Tibial artery (tissue), 4 donors: Measurements from ENCODE around the gene AGFG2.

Experiments used
- DNase-seq, 2 donors: peaks; one replicate each; pipeline ENCODE4 v3.0.0-alpha.2; 2019
- H3K27ac ChIP-seq, 2 donors: fragments of 200-600 bp; sonication (generic) in 1 of 2; 1 replicate in 1 of 2; 2 replicates in 1 of 2; pipeline ENCODE4 v1.5.1; 2018 to 2019; ENCODE audit warnings: mild to moderate bottlenecking in 1 of 2
- H3K27me3 ChIP-seq, 2 donors: fragments of 200-600 bp; sonication (generic) in 1 of 2; one replicate each; pipeline versions ENCODE4 v1.5.1 to v1.6.0; 2016 to 2019
- H3K36me3 ChIP-seq, 3 donors: fragments of 200-600 bp; sonication (generic) in 2 of 3; one replicate each; pipeline ENCODE4 v1.5.1; 2016 to 2019; ENCODE audit warnings: mild to moderate bottlenecking in 2 of 3
- H3K4me1 ChIP-seq, 4 donors: fragments of 200-600 bp; sonication (generic) in 2 of 4; 1 replicate in 3 of 4; 2 replicates in 1 of 4; pipeline ENCODE4 v1.5.1; 2016 to 2019
- H3K4me3 ChIP-seq, 2 donors: fragments of 200-600 bp; sonication (generic) in 1 of 2; 1 replicate in 1 of 2; 2 replicates in 1 of 2; pipeline ENCODE4 v1.5.1; 2018 to 2019; ENCODE audit warnings: mild to moderate bottlenecking in 2 of 2
- H3K9me3 ChIP-seq, 3 donors: fragments of 200-600 bp; sonication (generic) in 1 of 3; one replicate each; pipeline ENCODE4 v1.5.1; 2016 to 2019
- CTCF ChIP-seq, 2 experiments: fragments of 200-600 bp in 1 of 2; fragments of 450-650 bp in 1 of 2; IDR thresholded peaks; one replicate each; pipeline ENCODE4 v1.5.1; 2017 to 2019; ENCODE audit warnings: antibody characterized with exemption in 2 of 2, mild to moderate bottlenecking in 1 of 2, moderate library complexity in 1 of 2
- intact Hi-C: fragments of 100-400 bp; cut with DNase I; formaldehyde crosslinking; loops from one replicate; pipeline ENCODE4 v1.15.0; 2023; ENCODE audit warnings: low total_unique reads

The AGFG2 gene

GRCh38 chr7:100612730-100613390 is 73.9 kb downstream of the AGFG2 start:
- Histone ChIP-seq H3K9me3 (no peaks in the 10 kb centered on the region), H3K4me1 (peaks cover 0 to 17% (median 13%) of the 10 kb centered on the region in 4 donors), H3K27me3 (no peaks in the 10 kb centered on the region), H3K4me3 (peak overlapping the region; percentile 81 to 99), H3K27ac (peak overlapping the region; percentile 85 to 91), H3K36me3 (peaks cover 0 to 24% (median 5%) of the 10 kb centered on the region in 3 donors)
- intact Hi-C loops: no loop called here
- DNase-seq: peak; percentile 25 to 74
- TF ChIP-seq CTCF (IDR thresholded peaks at IDR 0.05): no peak

GRCh38 chr7:100613412-100614175 is 74.6 kb downstream of the AGFG2 start:
- H3K27ac ChIP-seq: peak overlapping the region; percentile 85 to 91
- peaks cover 0 to 17% (median 13%) of the 10 kb centered on the region in 4 donors for H3K4me1 ChIP-seq
- no peak for DNase-seq
- intact Hi-C loops: no loop called here
- no peak for TF ChIP-seq CTCF (IDR thresholded peaks at IDR 0.05)
- H3K9me3 ChIP-seq: no peaks in the 10 kb centered on the region
- peak overlapping the region; percentile 81 to 99 for H3K4me3 ChIP-seq
- no peaks in the 10 kb centered on the region for H3K27me3 ChIP-seq
- H3K36me3 ChIP-seq: peaks cover 0 to 21% (median 5%) of the 10 kb centered on the region in 3 donors

GRCh38 chr7:100614308-100614861 is 75.4 kb downstream of the AGFG2 start:
- TF ChIP-seq CTCF (IDR thresholded peaks at IDR 0.05): no peak
- H3K36me3 ChIP-seq: peaks cover 0 to 21% (median 5%) of the 10 kb centered on the region in 3 donors
- intact Hi-C loops: no loop called here
- no peak overlapping the region for H3K27ac ChIP-seq
- no peak for DNase-seq
- no peak overlapping the region for H3K4me3 ChIP-seq
- H3K27me3 ChIP-seq: no peaks in the 10 kb centered on the region
- H3K4me1 ChIP-seq: peaks cover 0 to 17% (median 13%) of the 10 kb centered on the region in 4 donors
- no peaks in the 10 kb centered on the region for H3K9me3 ChIP-seq
